Smooth muscle cell (in vitro differentiated cells): ENCODE data around the gene VEZF1. TPM values are rescaled to one million over a fixed set of nuclear protein-coding genes. Genes with fewer than 3 reads are reported as not detected.

Experiments
- DNase-seq: peaks from one replicate; lab custom pipeline; 2025; ENCODE audit not compliant: unreplicated experiment; lab: John Stamatoyannopoulos, UW
- H2AFZ ChIP-seq: fragments of 200-600 bp; sonication (generic); 2 replicates; pipeline ENCODE4 v1.6.0; 2016; ENCODE audit warnings: antibody characterized with exemption, low read depth, mild to moderate bottlenecking
- H3F3A ChIP-seq: fragments of 200-600 bp; sonication (generic); 2 replicates; pipeline ENCODE4 v1.6.0; 2017; ENCODE audit warnings: antibody characterized with exemption, low read depth
- H3K27ac ChIP-seq: fragments of 200-600 bp; sonication (generic); 2 replicates; pipeline ENCODE4 v1.5.1; 2016; ENCODE audit warnings: low read depth, mild to moderate bottlenecking
- H3K27me3 ChIP-seq: fragments of 200-600 bp; sonication (generic); 2 replicates; pipeline ENCODE4 v1.6.1; 2016; ENCODE audit warnings: low read depth, mild to moderate bottlenecking
- H3K36me3 ChIP-seq: fragments of 200-600 bp; sonication (generic); 2 replicates; pipeline ENCODE4 v1.5.1; 2016; ENCODE audit warnings: low read depth
- H3K4me1 ChIP-seq: fragments of 200-600 bp; sonication (generic); 2 replicates; pipeline ENCODE4 v1.5.1; 2016; ENCODE audit warnings: low read depth
- H3K4me2 ChIP-seq: fragments of 200-600 bp; sonication (generic); 2 replicates; pipeline ENCODE4 v1.6.0; 2016; ENCODE audit warnings: mild to moderate bottlenecking
- H3K4me3 ChIP-seq: fragments of 200-600 bp; sonication (generic); 2 replicates; pipeline ENCODE4 v1.5.1; 2016; ENCODE audit warnings: mild to moderate bottlenecking
- H3K79me2 ChIP-seq: fragments of 200-600 bp; sonication (generic); 2 replicates; pipeline ENCODE4 v1.6.0; 2016; ENCODE audit warnings: low read depth, mild to moderate bottlenecking
- H3K9ac ChIP-seq: fragments of 200-600 bp; sonication (generic); 2 replicates; pipeline ENCODE4 v1.6.0; 2016; ENCODE audit warnings: low read depth
- H3K9me3 ChIP-seq: fragments of 200-600 bp; sonication (generic); replicated peaks from 2 replicates; pipeline ENCODE4 v1.5.1; 2016; ENCODE audit warnings: low read depth
- H4K20me1 ChIP-seq: fragments of 200-600 bp; sonication (generic); 2 replicates; pipeline ENCODE4 v1.6.0; 2016; ENCODE audit warnings: low read depth
- CTCF ChIP-seq: fragments of 200-600 bp; sonication (generic); IDR thresholded peaks from 2 replicates; pipeline ENCODE4 v1.5.1; 2017; ENCODE audit warnings: borderline replicate concordance, mild to moderate bottlenecking, antibody characterized with exemption; ENCODE audit not compliant: insufficient read depth, poor library complexity, severe bottlenecking
- WGBS: methylation state at CpG from one replicate; pipeline ENCODE4 v1.1.7; 2016; ENCODE audit warnings: low lambda C conversion rate; 5-methylcytosine and 5-hydroxymethylcytosine counted together
- polyA plus RNA-seq: library from polyadenylated mRNA; unstranded; fragments of >200 nt; fragmentation: Nextera tagmentation; extraction: Ambion mirVana; gene quantifications from 2 replicates; pipeline ENCODE4 v1.2.1, GENCODE V29; 2016
- total RNA-seq: library from RNA; depleted of rRNA; stranded (reverse); fragments of >200 nt; gene quantifications from 2 replicates; pipeline ENCODE4 v1.2.3, GENCODE V29; 2014

The VEZF1 gene
- total and polyA plus RNA-seq, 2 experiments from 2014 or later = 25.3 to 61.8 TPM

- Histone ChIP-seq H3K4me1 (peaks cover 20% of the 10 kb centered on the region), H4K20me1 (peaks cover 23% of the 10 kb centered on the region), H3K27ac (no peak overlapping the region), H3K9me3 (no peaks in the 10 kb centered on the region), H3K4me2 (no peak overlapping the region), H3F3A (peaks cover 5% of the 10 kb centered on the region), H3K27me3 (no peaks in the 10 kb centered on the region), H3K36me3 (no peaks in the 10 kb centered on the region), H3K79me2 (peaks cover 49% of the 10 kb centered on the region), H3K9ac (no peak overlapping the region), H3K4me3 (no peak overlapping the region), H2AFZ (no peak overlapping the region)
- 88% methylated on average over 7 of the region's 7 CpGs for WGBS
- TF ChIP-seq CTCF = no peak
- DNase-seq = no peak
Measured at GRCh38 chr17:57939797-57940196, 48.3 kb downstream of the VEZF1 start.

GRCh38 chr17:57938061-57938502, 50.0 kb downstream of the VEZF1 start:
- H2AFZ ChIP-seq = no peak overlapping the region
- DNase-seq = no peak
- peaks cover 30% of the 10 kb centered on the region for H4K20me1 ChIP-seq
- TF ChIP-seq CTCF = no peak
- H3K27me3 ChIP-seq = no peaks in the 10 kb centered on the region
- WGBS = 59% methylated on average over 7 of the region's 7 CpGs
- H3K4me1 ChIP-seq = peaks cover 24% of the 10 kb centered on the region
- peaks cover 46% of the 10 kb centered on the region for H3K79me2 ChIP-seq
- no peaks in the 10 kb centered on the region for H3K9me3 ChIP-seq
- H3K4me3 ChIP-seq = no peak overlapping the region
- no peaks in the 10 kb centered on the region for H3K36me3 ChIP-seq
- no peak overlapping the region for H3K27ac ChIP-seq
- peaks cover 5% of the 10 kb centered on the region for H3F3A ChIP-seq
- H3K4me2 ChIP-seq = no peak overlapping the region
- no peak overlapping the region for H3K9ac ChIP-seq

- no peaks in the 10 kb centered on the region for H3K27me3 ChIP-seq
- DNase-seq = no peak
- H3F3A ChIP-seq = peaks cover 5% of the 10 kb centered on the region
- H3K9me3 ChIP-seq = no peaks in the 10 kb centered on the region
- H3K4me2 ChIP-seq = no peak overlapping the region
- no peak overlapping the region for H3K4me3 ChIP-seq
- H3K79me2 ChIP-seq = peaks cover 50% of the 10 kb centered on the region
- H4K20me1 ChIP-seq = peaks cover 30% of the 10 kb centered on the region
- no peak overlapping the region for H3K27ac ChIP-seq
- H3K9ac ChIP-seq = no peak overlapping the region
- TF ChIP-seq CTCF = no peak
- 96% methylated on average over 2 of the region's 2 CpGs for WGBS
- peaks cover 24% of the 10 kb centered on the region for H3K4me1 ChIP-seq
- H2AFZ ChIP-seq = no peak overlapping the region
- no peaks in the 10 kb centered on the region for H3K36me3 ChIP-seq
Measured at GRCh38 chr17:57937492-57937891, 50.6 kb downstream of the VEZF1 start.
